NCI-H1092 (cell line): ENCODE measurements around the gene SAPCD2.

Experiments used
- DNase-seq: peaks from one replicate; lab custom pipeline; 2025; lab: John Stamatoyannopoulos, UW

SAPCD2 gene

DNA sequence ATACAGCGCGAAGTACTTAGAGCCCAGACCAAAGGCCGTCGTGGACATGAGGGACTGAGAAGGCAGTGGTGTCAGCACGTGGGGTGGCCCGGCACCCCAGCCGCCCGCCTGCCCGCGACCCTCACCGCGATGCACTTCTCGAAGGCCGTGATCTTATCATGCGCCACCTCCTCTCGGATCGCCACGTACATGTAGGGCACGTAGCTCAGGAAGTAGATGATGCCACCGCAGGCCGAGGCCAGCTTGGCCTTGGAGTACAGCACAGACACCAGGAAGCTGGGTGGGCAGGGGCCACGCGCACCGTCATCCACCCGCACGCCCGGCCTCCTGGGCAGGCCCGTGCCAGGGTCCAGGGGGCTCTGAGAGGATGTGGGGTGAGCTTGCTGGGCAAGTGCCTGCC, 53.3 kb downstream of the SAPCD2 start:
- DNase-seq = no peak

DNA sequence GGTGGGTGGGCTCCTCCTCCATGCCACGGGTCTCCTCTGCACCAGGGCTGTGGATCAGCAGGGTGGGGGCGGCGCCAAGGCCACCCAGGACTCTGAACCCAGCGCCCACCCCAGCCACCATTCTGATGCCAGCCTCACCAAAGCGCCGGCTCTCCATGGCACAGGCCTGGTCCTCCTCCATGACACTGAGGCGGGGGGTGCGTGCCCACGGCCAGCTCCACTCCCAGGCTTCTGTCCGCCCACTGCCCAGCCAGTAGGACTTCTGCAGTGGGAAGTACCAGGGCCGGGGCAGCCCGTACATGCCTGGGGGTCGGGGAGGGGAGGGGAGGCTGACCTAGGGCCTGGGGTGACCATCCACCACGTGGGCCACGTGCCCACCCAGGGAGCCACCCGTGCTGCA, 53.9 kb downstream of the SAPCD2 start:
- no peak for DNase-seq

DNA sequence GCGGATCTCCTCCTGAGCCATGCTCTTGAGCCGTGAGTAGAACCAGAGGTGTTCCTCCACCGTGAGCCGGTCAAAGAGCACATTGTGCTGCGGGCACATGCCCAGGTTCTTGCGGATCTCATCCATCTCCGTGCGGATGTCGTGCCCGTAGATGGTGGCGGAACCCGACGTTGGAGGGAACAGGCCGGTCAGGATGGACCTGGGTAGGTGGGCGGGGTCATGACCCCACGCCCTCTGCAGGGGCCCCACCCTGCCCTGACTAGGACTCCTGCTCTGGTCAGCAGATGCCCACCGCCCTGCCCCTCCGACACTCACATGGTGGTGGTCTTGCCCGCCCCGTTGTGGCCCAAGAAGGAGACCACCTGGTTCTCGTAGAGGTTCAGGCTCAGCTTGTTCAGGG, 54.4 kb downstream of the SAPCD2 start:
- DNase-seq = no peak

DNA sequence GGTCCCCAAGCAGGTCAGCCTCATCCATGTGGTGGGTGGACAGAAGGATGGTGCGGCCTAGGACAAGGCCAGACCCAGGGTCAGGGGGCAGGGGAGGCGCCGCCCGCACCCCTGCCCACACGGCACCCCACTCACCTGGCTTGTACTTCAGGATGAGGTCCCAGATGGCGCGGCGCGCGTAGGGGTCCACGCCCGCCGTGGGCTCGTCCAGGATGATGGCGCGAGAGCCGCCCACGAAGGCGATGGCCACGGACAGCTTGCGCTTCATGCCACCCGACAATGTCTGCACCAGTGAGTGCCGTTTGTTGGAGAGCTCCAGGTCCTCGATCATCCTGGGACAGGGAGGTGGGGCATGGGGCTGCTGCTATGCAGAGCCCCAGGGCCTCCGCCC, 54.8 kb downstream of the SAPCD2 start:
- DNase-seq = no peak

DNA sequence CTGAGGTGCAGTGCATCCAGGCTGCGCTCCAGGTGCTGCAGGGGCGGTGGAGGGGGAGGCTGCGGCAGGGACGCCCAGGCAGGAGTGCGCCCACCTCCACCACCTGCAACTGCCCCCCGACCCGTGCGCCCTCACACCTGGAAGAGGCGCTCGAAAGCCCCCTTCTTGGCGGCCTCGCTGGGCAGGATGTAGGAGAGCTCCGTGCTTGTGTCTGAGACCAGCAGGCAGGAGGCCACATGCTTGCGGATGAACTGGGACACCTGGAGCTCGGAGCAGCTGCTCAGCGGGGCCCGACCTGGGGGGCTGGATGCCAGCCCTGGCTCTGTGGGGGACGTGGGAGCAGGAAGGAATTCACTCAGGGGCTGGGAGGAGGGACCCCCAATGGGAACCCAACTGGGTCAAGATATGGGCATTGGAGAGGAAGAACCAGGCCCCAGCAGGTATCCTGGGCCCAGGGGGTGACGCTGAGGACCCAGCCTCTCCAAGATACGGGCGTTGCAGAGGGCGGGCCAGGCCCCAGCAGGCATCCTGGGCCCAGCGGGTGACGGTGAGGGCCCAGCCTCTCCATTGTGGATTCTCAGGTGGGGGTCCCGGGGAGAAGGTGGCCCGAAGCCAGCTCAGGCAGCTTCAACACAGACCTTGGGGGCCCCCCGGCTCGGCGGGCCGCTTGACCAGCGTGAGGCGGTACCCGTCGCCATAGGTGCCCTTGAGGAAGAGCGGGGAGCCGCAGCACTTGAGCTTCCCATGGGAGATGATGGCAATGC, 55.4 kb downstream of the SAPCD2 start:
- no peak for DNase-seq

DNA sequence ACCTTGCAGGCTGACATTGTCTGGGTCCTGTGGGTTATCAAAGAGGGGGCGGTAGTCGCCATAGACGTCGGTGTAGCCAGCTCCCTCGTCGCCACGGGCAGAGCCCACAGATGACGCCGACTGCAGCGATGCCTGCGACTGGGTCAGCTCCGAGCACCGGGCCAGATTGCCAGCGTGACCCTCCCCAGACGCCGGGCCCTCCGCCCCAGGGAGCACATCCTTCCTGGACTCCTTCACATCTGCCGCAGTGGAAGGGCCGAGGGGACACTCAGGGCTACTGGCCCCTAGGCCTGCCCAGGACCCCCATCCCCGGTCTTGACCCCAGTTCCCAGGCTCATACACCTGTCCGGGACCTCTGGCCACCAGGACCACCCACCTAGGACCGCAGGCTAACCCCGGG, 56.2 kb downstream of the SAPCD2 start:
- no peak for DNase-seq

DNA sequence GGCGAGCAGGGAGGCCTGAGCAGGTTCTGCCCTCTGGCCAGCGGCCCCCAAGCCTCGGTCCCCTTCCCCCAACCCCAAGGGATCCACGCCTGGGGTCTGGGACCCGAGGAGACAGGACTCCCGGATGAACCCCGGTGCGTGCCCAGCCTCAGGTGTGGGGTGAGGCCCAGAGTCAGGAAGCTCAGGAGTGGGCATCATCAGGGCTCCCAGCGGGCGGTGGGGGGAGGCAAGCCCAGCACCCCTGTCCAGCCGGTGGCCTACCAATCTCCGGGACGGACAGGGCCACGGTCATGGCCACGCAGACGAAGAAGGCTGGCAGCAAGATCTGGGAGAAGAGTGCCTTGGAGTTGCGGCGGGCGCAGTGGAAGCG, 56.8 kb downstream of the SAPCD2 start:
- DNase-seq = no peak

DNA sequence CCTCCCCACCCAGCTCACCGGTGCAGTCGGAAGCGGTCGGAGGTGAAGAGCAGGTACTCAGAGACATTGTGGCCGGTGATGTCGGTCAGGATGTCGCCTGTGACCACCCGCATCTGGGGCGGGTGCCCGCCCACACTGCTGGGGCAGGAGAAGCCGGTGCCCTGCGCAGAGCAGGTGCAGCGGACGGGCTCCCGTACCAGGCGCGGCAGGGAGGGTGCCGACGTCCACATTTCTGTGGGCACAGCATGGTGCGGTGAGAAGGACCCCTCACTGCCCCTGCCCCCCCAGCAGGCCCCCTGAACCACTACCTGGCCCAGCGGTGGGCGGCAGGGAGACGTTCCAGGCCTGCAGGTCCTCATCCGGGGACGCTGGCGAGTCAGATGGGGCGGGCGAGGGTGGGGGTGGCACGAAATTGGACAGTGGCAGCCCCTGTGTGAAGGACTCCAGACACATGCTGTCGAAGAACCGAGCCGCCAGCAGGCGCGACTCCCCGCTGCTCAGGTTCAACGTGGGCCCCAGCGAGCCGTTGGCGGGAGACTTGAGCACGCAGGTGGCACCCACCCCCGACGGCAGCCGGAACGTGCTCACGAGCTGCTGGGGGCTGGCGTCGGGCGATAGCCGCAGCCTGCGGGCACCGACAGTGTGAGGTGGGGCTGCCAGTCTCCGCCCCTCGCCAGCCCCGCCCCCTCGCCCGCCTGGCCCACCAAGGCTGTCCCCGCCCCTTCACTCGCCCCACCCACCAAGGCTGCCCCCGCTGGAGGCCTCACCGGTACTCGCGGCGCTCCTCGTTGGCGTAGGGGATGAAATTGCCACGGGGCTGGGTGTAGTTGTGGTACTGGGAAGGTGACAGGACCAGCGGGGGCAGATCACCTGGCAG, 57.4 kb downstream of the SAPCD2 start:
- DNase-seq = no peak
